T47D (cell line): Measurements from ENCODE around the gene PRICKLE2.

Experiments used
- DNase-seq, 2 experiments: peaks; one replicate each; pipeline versions ENCODE4 v3.0.0 to v3.0.0-alpha.2; 2011 to 2012; ENCODE audit warnings: low read depth in 1 of 2, low spot score in 1 of 2
- JUND ChIP-seq: IDR thresholded peaks from 2 replicates; pipeline ENCODE4 v1.6.1; 2012; ENCODE audit warnings: low read depth
- in situ Hi-C: cut with HindIII; loops from 2 replicates; pipeline ENCODE4 v1.10.0; 2016; ENCODE audit warnings: low sequenced_read_pairs, low pct_unique_long_range_greater_than_20kb

Gene PRICKLE2

GRCh38 chr3:64133987-64134386 lies 91.3 kb downstream of the PRICKLE2 start:
- in situ Hi-C loops: no loop called here
- DNase-seq: no peak
- TF ChIP-seq JUND: no peak

GRCh38 chr3:64133272-64133671 lies 92.0 kb downstream of the PRICKLE2 start:
- no peak for TF ChIP-seq JUND
- no peak for DNase-seq
- in situ Hi-C loops: no loop called here

DNA sequence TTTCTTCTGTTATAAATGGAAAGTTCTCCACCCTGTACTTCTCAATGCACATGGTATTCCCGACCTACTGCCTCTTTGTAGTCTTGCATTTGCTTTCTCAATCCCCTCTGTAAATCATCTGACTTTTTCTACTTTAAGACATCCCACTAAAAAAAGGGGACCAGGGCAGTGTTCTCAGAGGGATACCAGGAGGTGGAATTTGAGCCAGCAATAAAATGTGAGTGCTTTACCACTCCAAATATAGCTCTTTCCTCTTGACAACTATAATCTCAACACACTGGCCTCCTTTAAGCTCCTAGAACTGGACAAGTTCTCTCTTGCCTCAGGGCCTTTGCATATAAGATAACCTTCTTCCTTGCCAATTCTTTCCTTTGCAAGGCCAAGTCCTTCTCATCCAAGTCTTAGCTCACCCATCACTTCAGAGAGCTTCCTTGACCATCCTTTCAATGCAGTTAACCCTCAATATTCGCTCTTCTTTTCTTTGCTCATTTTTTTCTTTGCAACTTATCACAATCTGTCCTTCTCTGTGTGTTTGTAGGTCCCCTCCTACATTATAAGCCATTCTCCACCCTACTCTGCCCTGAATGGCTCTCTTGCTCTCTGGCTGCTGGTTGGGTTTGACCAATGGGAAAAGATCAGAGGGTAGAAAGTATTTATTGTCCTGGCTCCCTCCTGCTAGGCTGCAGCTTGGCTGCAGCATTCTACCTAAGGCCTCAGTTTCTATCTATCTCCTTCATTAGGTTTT lies 93.4 kb downstream of the PRICKLE2 start:
- in situ Hi-C loops: no loop called here
- TF ChIP-seq JUND: no peak
- no peak for DNase-seq

DNA sequence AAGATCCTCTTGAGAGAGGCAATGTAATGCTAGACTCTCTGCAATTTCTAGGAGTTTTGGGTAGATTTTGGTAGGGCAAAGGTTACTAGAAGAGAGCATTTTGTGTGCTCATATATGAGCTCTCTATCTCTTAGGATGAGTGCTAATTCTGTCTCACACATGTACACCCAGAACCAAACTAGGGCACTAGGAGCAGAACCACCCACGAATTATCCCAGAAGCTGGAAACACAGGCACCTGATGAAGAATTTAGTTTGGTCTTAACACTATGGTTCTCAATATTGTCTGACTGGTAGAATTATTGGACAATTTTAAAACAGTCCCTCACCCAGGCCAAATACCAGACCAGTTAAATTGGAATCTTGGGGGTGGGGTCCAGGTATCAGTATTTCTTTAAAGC lies 94.8 kb downstream of the PRICKLE2 start:
- DNase-seq: no peak
- no peak for TF ChIP-seq JUND
- in situ Hi-C loops: no loop called here

DNA sequence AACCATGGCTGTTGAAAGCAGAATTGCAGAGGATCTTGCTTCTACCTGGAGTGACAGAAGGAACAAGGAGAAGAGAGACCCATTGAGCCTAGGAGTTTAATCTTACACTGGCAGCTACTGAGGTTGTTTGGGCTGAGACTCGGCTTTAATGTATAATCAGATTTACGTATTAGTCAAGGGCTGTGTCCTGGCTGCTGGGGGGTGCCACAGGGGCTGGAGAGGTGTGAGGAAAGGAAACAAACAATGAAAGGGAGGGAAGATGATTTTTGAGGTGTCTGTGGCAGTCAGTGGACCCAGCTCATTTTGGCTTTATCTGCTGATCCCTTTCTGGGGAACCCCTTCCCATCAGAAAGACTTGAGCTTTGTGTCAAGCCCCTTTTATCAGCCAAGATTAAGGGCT lies 95.7 kb downstream of the PRICKLE2 start:
- DNase-seq: no peak
- TF ChIP-seq JUND: no peak
- in situ Hi-C loops: no loop called here

DNA sequence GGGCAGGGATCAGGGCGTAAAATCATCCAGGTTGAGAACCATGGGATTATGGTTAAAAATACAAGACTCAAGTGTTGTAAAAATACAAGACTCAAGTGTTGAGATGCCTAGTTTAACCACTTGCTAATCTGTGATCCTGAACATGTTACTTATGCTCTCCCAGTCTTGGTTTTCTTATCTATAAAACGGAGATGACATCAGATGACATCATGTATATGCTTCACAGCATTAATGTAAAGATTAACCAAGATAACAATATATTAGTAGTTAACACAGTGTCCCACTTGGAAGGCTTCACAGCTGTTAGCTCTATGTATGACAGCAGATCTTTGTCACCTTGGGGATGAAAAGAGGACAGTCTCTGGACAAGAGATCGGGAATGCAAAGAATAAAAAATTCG lies 96.2 kb downstream of the PRICKLE2 start:
- DNase-seq: no peak
- TF ChIP-seq JUND: no peak
- in situ Hi-C loops: no loop called here

DNA sequence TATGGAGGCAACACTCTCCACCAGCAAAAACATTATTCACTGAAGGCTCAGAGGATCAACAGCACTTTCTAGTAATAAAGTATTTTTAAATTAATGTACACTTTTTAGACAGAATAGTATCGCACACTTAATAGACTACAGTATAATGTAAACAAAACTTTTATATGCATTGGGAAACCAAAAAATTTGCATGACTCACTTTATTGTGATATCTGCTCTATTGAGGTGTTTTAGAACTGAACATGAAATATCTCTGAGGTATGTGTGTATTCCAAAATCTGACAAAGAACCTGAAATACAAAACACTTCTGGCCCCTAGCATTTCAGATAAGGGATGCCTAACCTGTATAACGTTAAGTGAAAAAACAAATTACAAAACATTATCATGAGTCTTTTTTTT lies 99.7 kb downstream of the PRICKLE2 start:
- no peak for DNase-seq
- TF ChIP-seq JUND: no peak
- in situ Hi-C loops: no loop called here

- DNase-seq: no peak
- no peak for TF ChIP-seq JUND
- in situ Hi-C loops: no loop called here
Observed at GRCh38 chr3:64123931-64124330, 101.3 kb downstream of the PRICKLE2 start.

GRCh38 chr3:64122476-64122875 lies 102.8 kb downstream of the PRICKLE2 start:
- peak in 1 of 2 experiments; percentile 8 for DNase-seq
- in situ Hi-C loops: no loop called here
- no peak for TF ChIP-seq JUND

DNA sequence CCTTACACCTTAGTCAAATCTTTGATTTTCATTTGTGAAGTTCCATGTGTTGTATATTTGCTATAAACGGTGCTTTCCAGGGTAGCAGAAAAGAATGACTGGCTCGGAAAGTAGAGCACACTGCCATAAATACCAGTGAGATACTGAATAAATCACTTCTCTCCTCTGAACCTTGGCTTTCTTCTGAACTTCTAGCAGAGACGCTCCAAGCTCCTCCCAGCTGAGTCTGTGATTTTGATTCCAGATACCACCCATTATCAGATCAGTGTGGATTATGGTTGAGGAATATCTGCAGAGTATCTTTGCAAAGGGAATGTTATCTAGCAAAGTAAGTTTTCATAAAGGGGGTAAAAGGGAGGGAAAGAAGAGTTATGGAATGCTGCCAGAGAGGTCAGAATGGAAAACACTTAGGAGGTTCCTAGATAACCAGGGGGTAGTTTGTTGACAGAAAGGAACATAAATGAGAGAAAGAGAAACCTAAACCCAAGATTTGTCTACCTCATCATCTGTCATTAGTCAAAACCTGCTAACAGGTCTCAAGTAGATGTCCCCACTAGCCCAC lies 103.4 kb downstream of the PRICKLE2 start:
- in situ Hi-C loops: no loop called here
- TF ChIP-seq JUND: no peak

GRCh38 chr3:64120876-64121275 lies 104.4 kb downstream of the PRICKLE2 start:
- in situ Hi-C loops: no loop called here
- no peak for TF ChIP-seq JUND
- DNase-seq: no peak

More for the DNA sequence above, 103.4 kb downstream of the PRICKLE2 start:
- no peak for DNase-seq

DNA sequence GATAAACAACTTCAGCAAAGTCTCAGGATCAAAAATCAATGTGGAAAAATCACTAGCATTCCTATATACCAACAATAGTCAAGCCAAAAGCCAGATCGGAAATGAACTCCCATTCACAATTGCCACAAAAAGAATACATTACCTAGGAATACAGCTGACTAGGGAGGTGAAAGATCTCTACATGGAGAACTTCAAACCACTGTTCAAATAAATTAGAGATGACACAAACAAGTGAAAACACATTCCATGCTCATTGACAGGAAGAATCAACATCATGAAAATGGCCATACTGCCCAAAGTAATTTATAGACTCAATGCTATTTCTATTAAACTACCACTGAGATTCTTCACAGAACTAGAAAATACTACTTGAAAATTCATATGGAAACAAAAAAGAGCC lies 107.8 kb downstream of the PRICKLE2 start:
- TF ChIP-seq JUND: no peak
- no peak for DNase-seq
- in situ Hi-C loops: no loop called here

DNA sequence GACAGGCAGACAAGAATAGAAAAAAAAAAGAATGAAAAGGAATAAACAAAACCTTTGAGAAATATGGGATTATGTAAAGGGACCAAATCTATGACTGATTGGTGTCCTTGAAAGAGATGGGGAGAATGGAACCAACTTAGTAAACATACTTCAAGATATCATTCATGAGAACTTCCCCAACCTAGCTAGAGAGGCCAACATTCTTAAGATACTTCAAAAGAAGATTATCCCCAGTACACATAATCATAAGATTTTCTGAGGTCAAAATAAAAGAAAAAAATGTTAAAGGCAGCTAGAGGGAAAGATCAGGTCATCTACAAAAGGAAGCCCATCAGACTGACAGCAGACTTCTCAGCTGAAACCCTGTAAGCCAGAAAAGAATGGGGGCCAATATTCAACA lies 110.6 kb downstream of the PRICKLE2 start:
- no peak for DNase-seq
- in situ Hi-C loops: no loop called here
- TF ChIP-seq JUND: no peak

- no peak for TF ChIP-seq JUND
- in situ Hi-C loops: no loop called here
- no peak for DNase-seq
Observed at GRCh38 chr3:64111872-64112271, 113.4 kb downstream of the PRICKLE2 start.
